Activated CD4-positive, alpha-beta T cell treated with anti-CD3 and anti-CD28 coated beads, Interleukin-2, amount 50 U/mL, for 48 hours (primary cell): ENCODE measurements around the gene METTL8.

ENCODE experiments used
- DNase-seq, 2 experiments: peaks; one replicate each; pipeline ENCODE4 v3.0.0-alpha.2; 2020

Gene METTL8

GRCh38 chr2:171310889-171311288 lies 122.9 kb downstream of the METTL8 start:
- no peak for DNase-seq

- no peak for DNase-seq
Measured at GRCh38 chr2:171309455-171310286, 124.1 kb downstream of the METTL8 start.

GRCh38 chr2:171308280-171309054 lies 125.3 kb downstream of the METTL8 start:
- no peak for DNase-seq

- no peak for DNase-seq
Measured at GRCh38 chr2:171307560-171307959, 126.2 kb downstream of the METTL8 start.

- DNase-seq, result no peak
Measured at GRCh38 chr2:171297956-171298355, 135.8 kb downstream of the METTL8 start.

- no peak for DNase-seq
Measured at GRCh38 chr2:171294608-171295007, 139.2 kb downstream of the METTL8 start.

GRCh38 chr2:171293661-171294060 lies 140.1 kb downstream of the METTL8 start:
- DNase-seq, result no peak

- no peak for DNase-seq
Measured at GRCh38 chr2:171289991-171290390, 143.8 kb downstream of the METTL8 start.

- no peak for DNase-seq
Measured at GRCh38 chr2:171289316-171289715, 144.5 kb downstream of the METTL8 start.

GRCh38 chr2:171287611-171288010 lies 146.2 kb downstream of the METTL8 start:
- DNase-seq, result no peak

GRCh38 chr2:171287036-171287571 lies 146.7 kb downstream of the METTL8 start:
- no peak for DNase-seq

- DNase-seq, result no peak
Measured at GRCh38 chr2:171281110-171281509, 152.7 kb downstream of the METTL8 start.

- DNase-seq, result no peak
Measured at GRCh38 chr2:171279983-171280790, 153.6 kb downstream of the METTL8 start.

- DNase-seq, result no peak
Measured at GRCh38 chr2:171274757-171275156, 159.0 kb downstream of the METTL8 start.

- DNase-seq, result no peak
Measured at GRCh38 chr2:171271971-171272436, 161.8 kb downstream of the METTL8 start.

GRCh38 chr2:171271386-171271785 lies 162.4 kb downstream of the METTL8 start:
- DNase-seq, result no peak

GRCh38 chr2:171267855-171268629 lies 165.7 kb downstream of the METTL8 start:
- DNase-seq, result no peak
